ENCODE measurements around the gene TANGO2. TPM values are rescaled to one million over a fixed set of nuclear protein-coding genes. Genes with fewer than 3 reads are reported as not detected.

TANGO2 gene
- total and polyA plus RNA-seq, 9 of the 15 experiments (the other 6 are each of a cell fraction or from before 2014, with no cell fraction given), result 15.5 to 94.9 (median 70.1) TPM

DNA sequence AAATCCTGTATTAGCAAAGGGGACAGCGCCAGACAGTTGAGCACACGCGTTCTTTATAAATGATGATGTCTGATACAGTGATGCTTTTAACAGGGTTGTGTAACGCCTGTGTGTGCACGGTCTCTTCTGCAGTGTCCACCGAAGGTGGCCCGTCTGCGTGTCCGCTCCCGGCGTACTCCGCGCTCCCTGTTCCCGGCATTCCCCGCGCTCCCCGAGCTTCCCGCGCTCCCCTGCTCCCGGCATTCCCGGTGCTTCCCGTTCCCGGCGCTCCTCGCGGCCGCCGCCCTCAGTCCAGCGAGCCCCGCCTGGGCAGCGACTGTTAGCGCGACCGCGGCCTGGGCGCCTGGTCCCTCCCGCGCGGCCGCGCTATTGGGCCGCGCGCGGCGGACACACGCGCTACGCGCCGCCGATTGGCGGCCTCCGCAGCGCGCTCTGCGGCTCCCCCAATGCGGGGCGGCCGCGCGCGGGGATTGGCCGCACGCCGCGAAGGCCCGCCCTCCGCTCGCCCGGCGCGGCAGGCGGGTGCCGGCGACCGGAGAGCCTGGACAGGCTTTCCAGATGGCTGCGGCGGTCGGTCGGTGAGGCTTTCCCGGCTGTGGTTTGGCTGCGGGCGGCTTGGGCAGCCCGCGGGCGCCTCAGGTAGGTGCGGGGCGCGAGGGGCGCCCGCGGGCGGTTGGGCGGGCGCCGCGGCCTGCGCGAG lies 59.0 kb downstream of the TANGO2 start, which contains the start of gene DGCR8 (continued):
- peak; percentile 30 to 34; a peak in 2 of 4 replicates for TF ChIP-seq RAD21 (CRISPR knock-in tag; conservative IDR thresholded peaks at IDR 0.05 in 1 of 2, IDR thresholded peaks at IDR 0.05 in 1 of 2)
- TF ChIP-seq KHSRP (IDR thresholded peaks at IDR 0.05), result no peak
- peak; percentile 71; the same call in 1 of the 2 replicates for TF ChIP-seq MXI1 (IDR thresholded peaks at IDR 0.05; ENCODE audit: low read depth, low read length)
- TF ChIP-seq HEY1 (CRISPR knock-in tag; IDR thresholded peaks at IDR 0.05; ENCODE audit: borderline replicate concordance), result no peak
- TF ChIP-seq, protein P1, sequence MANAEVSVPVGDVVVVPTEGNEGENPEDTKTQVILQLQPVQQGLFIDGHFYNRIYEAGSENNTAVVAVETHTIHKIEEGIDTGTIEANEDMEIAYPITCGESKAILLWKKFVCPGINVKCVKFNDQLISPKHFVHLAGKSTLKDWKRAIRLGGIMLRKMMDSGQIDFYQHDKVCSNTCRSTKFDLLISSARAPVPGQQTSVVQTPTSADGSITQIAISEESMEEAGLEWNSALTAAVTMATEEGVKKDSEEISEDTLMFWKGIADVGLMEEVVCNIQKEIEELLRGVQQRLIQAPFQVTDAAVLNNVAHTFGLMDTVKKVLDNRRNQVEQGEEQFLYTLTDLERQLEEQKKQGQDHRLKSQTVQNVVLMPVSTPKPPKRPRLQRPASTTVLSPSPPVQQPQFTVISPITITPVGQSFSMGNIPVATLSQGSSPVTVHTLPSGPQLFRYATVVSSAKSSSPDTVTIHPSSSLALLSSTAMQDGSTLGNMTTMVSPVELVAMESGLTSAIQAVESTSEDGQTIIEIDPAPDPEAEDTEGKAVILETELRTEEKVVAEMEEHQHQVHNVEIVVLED (CRISPR knock-in tag; IDR thresholded peaks at IDR 0.05), result peak; percentile 85
- peak; percentile 82 for TF ChIP-seq TEAD2 (tag; IDR thresholded peaks at IDR 0.05)
- TF ChIP-seq GTF2A2 (tag; IDR thresholded peaks at IDR 0.05), result 0 out of 2 replicates have a peak, but pooled peaks have one; percentile 3
- TF ChIP-seq PTRF (tag; IDR thresholded peaks at IDR 0.05), result no peak
- no peak for TF ChIP-seq NR1H2 (CRISPR knock-in tag; IDR thresholded peaks at IDR 0.05)
- TF ChIP-seq SIN3A (IDR thresholded peaks at IDR 0.05; ENCODE audit: borderline replicate concordance in 2 of 2, control insufficient read depth in 1 of 2, low read depth in 2 of 2, low read length in 2 of 2), result peak in 1 of 2 experiments; percentile 83; a peak in 1 of 4 replicates
- TF ChIP-seq TRIM28 (IDR thresholded peaks at IDR 0.05), result no peak
- no peak for TF ChIP-seq DDX20 (tag; IDR thresholded peaks at IDR 0.05; ENCODE audit: low read depth)
- no peak for TF ChIP-seq SMARCB1 (IDR thresholded peaks at IDR 0.05; ENCODE audit: insufficient read length, low read depth)
- TF ChIP-seq ATF1 (CRISPR knock-in tag; IDR thresholded peaks at IDR 0.05), result no peak
- TF ChIP-seq ATF1 (tag; IDR thresholded peaks at IDR 0.05), result peak; percentile 95
- peak; percentile 99 for TF ChIP-seq ZNF76 (CRISPR knock-in tag; IDR thresholded peaks at IDR 0.05; ENCODE audit: borderline replicate concordance)
- TF ChIP-seq POLR2B (IDR thresholded peaks at IDR 0.05; ENCODE audit: low read depth, partially characterized antibody), result no peak
- no peak for TF ChIP-seq ZKSCAN8 (CRISPR knock-in tag; IDR thresholded peaks at IDR 0.05)
- TF ChIP-seq NEUROD1 (IDR thresholded peaks at IDR 0.05; ENCODE audit: borderline replicate concordance, low read depth, low read length, partially characterized antibody), result peak; percentile 95
- no peak for TF ChIP-seq ZNF408 (CRISPR knock-in tag; IDR thresholded peaks at IDR 0.05; ENCODE audit: low read depth)
- no peak for TF ChIP-seq MBD2 (IDR thresholded peaks at IDR 0.05; ENCODE audit: borderline replicate concordance, low read depth)
- no peak for TF ChIP-seq SIN3B (IDR thresholded peaks at IDR 0.05; ENCODE audit: low read depth)
- TF ChIP-seq ZBTB17 (CRISPR knock-in tag; IDR thresholded peaks at IDR 0.05), result peak; percentile 83

Data from K562 (cell line).